ENCODE results near the gene FAM168A. TPM values are rescaled to one million over a fixed set of nuclear protein-coding genes. Genes with fewer than 3 reads are reported as not detected.

Gene FAM168A
- total RNA-seq, 4 donors from 2014 or later: 17.5 to 43.4 (median 23.3) TPM

DNA sequence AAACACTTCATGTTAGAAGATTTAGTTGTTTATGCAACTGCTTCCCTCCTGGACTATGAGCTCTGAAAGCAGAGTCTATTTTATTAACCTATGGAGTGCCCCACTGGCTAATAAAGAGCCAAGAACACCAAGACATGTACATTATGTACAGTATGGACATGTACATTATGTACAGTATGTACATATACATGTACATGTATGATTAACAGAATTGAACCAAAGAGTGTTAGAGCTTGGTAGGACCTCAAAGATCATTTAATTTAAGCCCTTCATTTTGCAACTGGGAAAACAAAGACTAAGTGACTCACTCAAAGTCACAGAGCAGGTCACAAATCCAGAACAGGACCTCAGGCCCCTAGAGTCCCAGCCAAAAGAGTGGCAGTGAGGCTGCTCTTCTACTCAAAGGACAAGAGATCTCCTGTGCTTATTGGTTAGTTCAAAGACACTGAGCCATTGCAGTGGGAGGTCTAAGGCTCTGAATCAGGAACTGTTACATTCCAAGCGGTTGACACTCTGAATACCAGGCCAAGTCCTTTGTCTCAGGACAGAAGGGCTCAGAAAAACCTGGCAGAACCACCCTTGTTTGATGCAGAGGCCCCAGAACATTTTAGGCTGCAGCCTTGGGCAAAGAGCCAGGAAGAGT, 103.8 kb downstream of the FAM168A start:
- WGBS, 2 donors (ENCODE audit: low coverage in 1 of 2): 100% methylated on average over 1 of the region's 1 CpG; no CpG with 5 or more reads in 1 of the 2 donors
- in situ Hi-C loops (cut with MboI; ENCODE audit: low pct_ligation_motif_present in 1 of 4, low pct_unique_long_range_greater_than_20kb in 1 of 4, low sequenced_read_pairs in 3 of 4) (no loop called here), intact Hi-C loops (cut with DNase I; ENCODE audit: low total_unique reads) (no loop called here)
- Histone ChIP-seq H3K36me3 (no peaks in the 10 kb centered on the region), H3K27me3 (no peaks in the 10 kb centered on the region), H3K27ac (no peak overlapping the region), H3K9me3 (no peaks in the 10 kb centered on the region), H3K4me1 (peaks cover 0 to 10% (median 0%) of the 10 kb centered on the region in 4 donors), H3K4me3 (no peak overlapping the region)
- DNase-seq: no peak
- TF ChIP-seq POLR2AphosphoS5 (IDR thresholded peaks at IDR 0.05) (no peak), EP300 (IDR thresholded peaks at IDR 0.05; ENCODE audit: low read depth) (no peak), CTCF (IDR thresholded peaks at IDR 0.05) (no peak), POLR2A (IDR thresholded peaks at IDR 0.05) (no peak)

DNA sequence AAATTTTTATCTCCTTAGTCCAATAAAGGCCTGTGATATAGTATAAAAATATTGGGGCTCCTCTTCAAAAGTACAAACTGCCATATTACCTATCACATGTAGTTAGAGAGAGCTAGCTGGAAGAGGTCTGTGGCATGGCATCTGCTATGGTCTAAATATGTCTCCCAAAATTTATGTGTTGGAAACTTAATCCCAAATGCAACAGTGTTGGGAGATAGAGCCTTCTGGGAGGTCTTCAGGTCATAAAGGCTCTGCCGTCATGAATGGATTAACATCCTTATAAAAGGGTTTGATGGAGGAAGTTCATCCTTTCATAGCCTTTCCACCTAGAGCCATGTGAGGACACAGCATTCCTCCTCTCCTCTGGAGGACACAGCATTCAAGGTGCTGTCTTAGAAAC, 116.3 kb downstream of the FAM168A start:
- intact Hi-C loops (cut with DNase I; ENCODE audit: low total_unique reads): no loop called here
- Histone ChIP-seq H3K27me3 (no peaks in the 10 kb centered on the region), H3K36me3 (no peaks in the 10 kb centered on the region), H3K4me1 (no peaks in the 10 kb centered on the region), H3K4me3 (no peak overlapping the region), H3K9me3 (peaks cover 10% of the 10 kb centered on the region in 2 donors), H3K27ac (no peak overlapping the region)
- WGBS, 2 donors (ENCODE audit: low coverage in 1 of 2): 94% methylated on average over 1 of the region's 1 CpG; no CpG with 5 or more reads in 1 of the 2 donors
- no peak for DNase-seq
- TF ChIP-seq POLR2A (IDR thresholded peaks at IDR 0.05): no peak
- TF ChIP-seq CTCF (IDR thresholded peaks at IDR 0.05): no peak
- TF ChIP-seq EP300 (IDR thresholded peaks at IDR 0.05; ENCODE audit: low read depth): no peak
- no peak for TF ChIP-seq POLR2AphosphoS5 (IDR thresholded peaks at IDR 0.05)
- in situ Hi-C loops (cut with MboI; ENCODE audit: low pct_ligation_motif_present in 1 of 4, low pct_unique_long_range_greater_than_20kb in 1 of 4, low sequenced_read_pairs in 3 of 4): no loop called here

- no peaks in the 10 kb centered on the region for H3K4me1 ChIP-seq
- in situ Hi-C loops (cut with MboI; ENCODE audit: low pct_ligation_motif_present in 1 of 4, low pct_unique_long_range_greater_than_20kb in 1 of 4, low sequenced_read_pairs in 3 of 4): no loop called here
- no peak overlapping the region for H3K4me3 ChIP-seq
- H3K27me3 ChIP-seq: no peaks in the 10 kb centered on the region
- TF ChIP-seq EP300 (IDR thresholded peaks at IDR 0.05; ENCODE audit: low read depth): no peak
- TF ChIP-seq POLR2A (IDR thresholded peaks at IDR 0.05): no peak
- TF ChIP-seq POLR2AphosphoS5 (IDR thresholded peaks at IDR 0.05): no peak
- no peak for TF ChIP-seq CTCF (IDR thresholded peaks at IDR 0.05)
- no peak overlapping the region for H3K27ac ChIP-seq
- WGBS, 2 donors (ENCODE audit: low coverage in 1 of 2): 69 to 78% methylated on average over 2 of the region's 2 CpGs
- intact Hi-C loops (cut with DNase I; ENCODE audit: low total_unique reads): no loop called here
- peaks cover 11 to 13% of the 10 kb centered on the region in 2 donors for H3K9me3 ChIP-seq
- no peaks in the 10 kb centered on the region for H3K36me3 ChIP-seq
- DNase-seq: no peak
Observed at GRCh38 chr11:73480677-73481076, 117.2 kb downstream of the FAM168A start.

- WGBS, 2 donors (ENCODE audit: low coverage in 1 of 2): 33 to 52% methylated on average over 1 of the region's 1 CpG
Observed at GRCh38 chr11:73478737-73479347, 119.1 kb downstream of the FAM168A start.

More at GRCh38 chr11:73478737-73479347, 119.1 kb downstream of the FAM168A start:
- no peaks in the 10 kb centered on the region for H3K4me1 ChIP-seq
- intact Hi-C loops (cut with DNase I; ENCODE audit: low total_unique reads) (loop anchor here (10.0 kb wide), 1 partner anchor 186 kb away; no protein-coding TSS in a partner anchor), in situ Hi-C loops (cut with MboI; ENCODE audit: low pct_ligation_motif_present in 1 of 4, low pct_unique_long_range_greater_than_20kb in 1 of 4, low sequenced_read_pairs in 3 of 4) (no loop called here)
- H3K4me3 ChIP-seq: no peak overlapping the region
- H3K9me3 ChIP-seq: peaks cover 11 to 13% of the 10 kb centered on the region in 2 donors
- H3K36me3 ChIP-seq: no peaks in the 10 kb centered on the region
- TF ChIP-seq POLR2AphosphoS5 (IDR thresholded peaks at IDR 0.05) (no peak), CTCF (IDR thresholded peaks at IDR 0.05) (peak; percentile 51 to 62 (median 61)), EP300 (IDR thresholded peaks at IDR 0.05; ENCODE audit: low read depth) (no peak)
- no peak for DNase-seq
- H3K27me3 ChIP-seq: no peaks in the 10 kb centered on the region
- H3K27ac ChIP-seq: no peak overlapping the region
